ENCODE results near the gene GJA3. TPM values are rescaled to one million over a fixed set of nuclear protein-coding genes. Genes with fewer than 3 reads are reported as not detected.

The GJA3 gene
- total RNA-seq, 1 donor from 2014 or later: 0.47 TPM

GRCh38 chr13:20130652-20131051 lies 30.2 kb downstream of the GJA3 start:
- DNase-seq (ENCODE audit: extremely low read depth, low read depth, low spot score): no peak

GRCh38 chr13:20130012-20130411 lies 30.8 kb downstream of the GJA3 start:
- DNase-seq (ENCODE audit: extremely low read depth, low read depth, low spot score): no peak

- DNase-seq (ENCODE audit: extremely low read depth, low read depth, low spot score): no peak
Observed at GRCh38 chr13:20129076-20129475, 31.8 kb downstream of the GJA3 start.

GRCh38 chr13:20128459-20128931 lies 32.4 kb downstream of the GJA3 start:
- DNase-seq (ENCODE audit: extremely low read depth, low read depth, low spot score): no peak

- no peak for DNase-seq (ENCODE audit: extremely low read depth, low read depth, low spot score)
Observed at GRCh38 chr13:20127562-20128458, 33.0 kb downstream of the GJA3 start.

GRCh38 chr13:20127262-20127561 lies 33.6 kb downstream of the GJA3 start:
- DNase-seq (ENCODE audit: extremely low read depth, low read depth, low spot score): no peak

GRCh38 chr13:20126541-20127261 lies 34.2 kb downstream of the GJA3 start:
- no peak for DNase-seq (ENCODE audit: extremely low read depth, low read depth, low spot score)

- no peak for DNase-seq (ENCODE audit: extremely low read depth, low read depth, low spot score)
Observed at GRCh38 chr13:20125783-20126165, 35.1 kb downstream of the GJA3 start.

DNA sequence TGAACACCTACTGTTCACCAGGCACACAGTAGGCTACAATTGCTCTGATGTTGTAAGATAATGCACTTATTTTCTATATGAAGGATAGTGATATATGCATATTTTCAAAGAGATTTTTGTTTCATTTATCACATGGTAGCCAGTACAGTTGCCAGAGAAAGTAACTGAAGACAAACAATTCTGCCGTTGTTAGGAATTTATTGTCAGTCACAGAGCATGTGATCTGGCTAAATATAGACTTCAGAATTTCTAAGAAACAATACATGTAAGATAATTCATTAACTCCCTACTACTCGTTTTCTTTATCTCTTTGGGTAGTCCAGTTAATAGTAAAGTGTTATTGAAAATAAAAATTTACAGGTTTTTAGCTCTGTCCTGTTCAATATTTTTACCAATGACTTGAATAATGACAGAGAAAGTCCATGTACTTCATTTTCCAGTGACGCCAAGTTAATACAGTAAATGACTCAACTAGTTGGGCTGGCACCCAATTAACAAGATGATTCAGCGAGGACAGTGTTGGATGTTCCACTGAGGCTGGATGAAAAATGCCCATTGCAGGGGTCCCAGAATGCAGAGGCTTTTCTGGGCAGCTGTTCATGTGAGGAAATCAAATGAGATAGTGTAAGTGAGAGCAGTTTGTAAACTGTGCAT lies 35.6 kb downstream of the GJA3 start:
- DNase-seq (ENCODE audit: extremely low read depth, low read depth, low spot score): no peak

GRCh38 chr13:20124303-20124702 lies 36.5 kb downstream of the GJA3 start:
- DNase-seq (ENCODE audit: extremely low read depth, low read depth, low spot score): no peak

- no peak for DNase-seq (ENCODE audit: extremely low read depth, low read depth, low spot score)
Observed at GRCh38 chr13:20121159-20121525, 39.7 kb downstream of the GJA3 start.

- DNase-seq (ENCODE audit: extremely low read depth, low read depth, low spot score): no peak
Observed at GRCh38 chr13:20119960-20120359, 40.9 kb downstream of the GJA3 start.

DNA sequence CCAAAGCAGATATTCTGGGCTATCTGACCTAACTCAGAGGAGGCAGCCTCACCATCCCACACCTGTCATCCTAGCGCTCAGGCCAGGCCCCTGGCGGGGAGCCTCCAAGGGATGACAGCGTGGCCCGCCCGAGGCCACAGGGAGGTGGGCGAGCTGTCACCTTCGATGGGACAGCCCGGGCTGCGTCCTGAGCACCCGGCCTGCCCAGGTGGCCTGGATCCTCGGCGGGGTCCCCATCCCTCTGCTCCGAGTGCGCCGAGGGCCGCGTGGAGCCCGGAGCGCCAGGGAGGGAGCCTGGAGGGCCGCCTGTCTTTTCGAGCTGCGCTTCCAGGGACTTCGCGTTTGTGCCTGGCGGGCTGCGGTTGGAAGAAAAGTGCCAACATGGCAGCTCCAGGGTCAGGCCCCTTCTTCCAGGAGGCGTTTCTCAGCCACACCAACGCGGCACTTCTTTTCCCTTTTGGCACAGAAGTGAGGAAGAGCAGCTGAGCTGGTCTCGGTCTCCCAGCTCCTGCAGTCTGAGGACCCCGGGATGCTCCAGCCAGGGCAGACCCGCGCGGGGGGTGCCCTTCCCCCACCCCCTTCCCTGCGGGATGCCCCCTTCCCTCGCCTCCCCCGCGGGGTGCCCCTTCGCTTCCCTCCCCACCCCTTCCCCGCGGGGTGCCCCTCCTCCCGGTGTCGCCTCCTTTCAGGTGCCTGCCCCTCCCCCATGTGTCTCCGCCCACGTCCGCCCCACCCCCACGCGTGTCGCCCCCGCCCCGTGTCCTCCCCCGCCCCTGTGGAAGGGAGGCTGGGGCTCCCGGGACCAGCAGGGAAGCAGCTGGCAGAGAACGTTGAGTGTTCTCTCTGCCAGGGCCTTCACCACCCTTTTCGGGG lies 42.3 kb downstream of the GJA3 start:
- DNase-seq (ENCODE audit: extremely low read depth, low read depth, low spot score): no peak

GRCh38 chr13:20116213-20116612 lies 44.6 kb downstream of the GJA3 start:
- no peak for DNase-seq (ENCODE audit: extremely low read depth, low read depth, low spot score)

DNA sequence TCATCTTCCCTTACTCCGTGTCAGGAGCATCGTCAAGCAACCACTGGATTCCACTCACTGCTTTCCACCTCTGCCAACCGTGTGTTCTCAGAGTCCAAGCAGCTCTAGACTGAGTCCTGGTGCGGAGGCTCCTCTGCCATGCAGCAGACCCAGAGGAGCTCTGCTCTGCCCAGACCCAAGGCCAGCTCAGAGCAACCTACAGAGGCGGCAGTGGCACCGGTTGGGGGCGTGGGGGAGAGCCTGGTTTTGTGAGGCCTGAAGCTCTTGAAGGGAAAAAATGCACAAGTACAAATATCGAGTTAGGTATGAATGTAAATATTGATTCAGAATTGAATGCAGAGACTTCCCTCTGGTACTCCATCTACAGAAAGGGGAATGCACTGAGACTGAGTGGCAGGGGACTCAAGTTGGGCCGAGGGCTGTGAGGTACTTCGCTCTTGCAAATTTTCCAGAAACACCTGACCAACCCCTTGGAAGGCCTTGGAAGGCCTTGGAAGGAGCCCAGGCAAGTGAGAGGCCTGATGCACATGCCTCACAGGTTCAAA lies 46.7 kb downstream of the GJA3 start:
- no peak for DNase-seq (ENCODE audit: extremely low read depth, low read depth, low spot score)

- no peak for DNase-seq (ENCODE audit: extremely low read depth, low read depth, low spot score)
Observed at GRCh38 chr13:20109037-20109436, 51.8 kb downstream of the GJA3 start.

GRCh38 chr13:20106742-20107141 lies 54.1 kb downstream of the GJA3 start:
- DNase-seq (ENCODE audit: extremely low read depth, low read depth, low spot score): no peak

GRCh38 chr13:20105161-20105689 lies 55.6 kb downstream of the GJA3 start:
- DNase-seq (ENCODE audit: extremely low read depth, low read depth, low spot score): no peak

DNA sequence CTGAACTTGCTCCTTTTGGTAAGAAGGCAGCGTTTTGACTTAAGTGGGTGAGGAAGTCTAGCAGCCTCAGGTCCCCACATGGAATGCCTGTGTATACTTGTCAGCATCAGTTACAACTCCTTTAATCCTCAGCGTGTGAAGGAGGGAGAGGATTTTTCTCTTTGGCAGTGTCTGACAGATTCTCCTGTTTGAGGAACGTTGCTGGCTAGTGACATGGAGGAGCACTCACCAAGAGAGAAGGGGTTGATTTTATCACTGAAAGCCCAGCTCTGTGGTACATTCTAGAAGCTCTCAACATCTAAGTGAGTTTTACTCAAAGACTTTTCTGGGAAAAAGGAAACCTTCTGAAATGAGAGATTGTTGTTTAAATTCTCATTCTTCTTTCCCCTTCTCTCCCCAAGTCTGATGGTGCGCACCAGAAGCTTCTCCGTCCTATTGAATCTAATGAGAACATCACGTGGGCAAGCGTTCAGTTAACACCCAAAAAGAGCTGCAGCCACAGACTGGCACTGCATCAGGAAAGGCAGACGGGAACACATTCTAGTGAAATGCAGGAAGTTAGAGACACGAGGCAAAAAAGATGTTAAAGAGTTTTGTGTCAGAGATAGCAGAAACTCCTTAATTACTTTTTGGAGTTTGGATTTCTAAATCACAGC lies 58.2 kb downstream of the GJA3 start:
- DNase-seq (ENCODE audit: extremely low read depth, low read depth, low spot score): no peak

All from glomerular endothelial cell (primary cell).